ENCODE data around the gene H3-3A.

The H3-3A gene

DNA sequence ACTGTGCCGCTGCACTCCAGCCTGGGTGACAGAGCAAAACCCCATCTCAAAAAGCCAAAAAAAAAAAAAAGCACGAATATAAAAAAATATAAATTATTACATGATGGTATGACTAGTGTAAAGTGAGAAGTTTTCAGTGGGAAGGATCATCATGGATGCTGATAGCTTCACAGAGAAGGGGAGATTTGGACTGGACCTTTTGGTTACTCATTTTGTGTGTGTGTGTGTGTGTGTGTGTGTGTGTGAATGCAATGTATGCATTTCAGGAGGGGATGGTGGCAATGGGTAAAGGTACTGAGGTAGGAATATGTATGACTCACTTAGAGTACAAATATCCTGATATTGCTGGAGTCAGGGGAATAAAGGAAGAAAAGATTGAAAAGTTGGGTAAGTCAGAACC, 40.7 kb upstream of the H3-3A start:
- TF ChIP-seq SIN3A (IDR thresholded peaks at IDR 0.05; ENCODE audit: borderline replicate concordance, insufficient read depth, low read length) (no peak), TAF1 (IDR thresholded peaks at IDR 0.05; ENCODE audit: borderline replicate concordance, insufficient read depth, low read length) (no peak), FOXP2 (optimal IDR thresholded peaks at IDR 0.05; ENCODE audit: borderline replicate concordance, extremely low read depth, extremely low read length, insufficient read depth) (no peak), POLR2AphosphoS5 (IDR thresholded peaks at IDR 0.05; ENCODE audit: low read depth, low read length) (no peak)
- TF ChIP-seq, protein P1, sequence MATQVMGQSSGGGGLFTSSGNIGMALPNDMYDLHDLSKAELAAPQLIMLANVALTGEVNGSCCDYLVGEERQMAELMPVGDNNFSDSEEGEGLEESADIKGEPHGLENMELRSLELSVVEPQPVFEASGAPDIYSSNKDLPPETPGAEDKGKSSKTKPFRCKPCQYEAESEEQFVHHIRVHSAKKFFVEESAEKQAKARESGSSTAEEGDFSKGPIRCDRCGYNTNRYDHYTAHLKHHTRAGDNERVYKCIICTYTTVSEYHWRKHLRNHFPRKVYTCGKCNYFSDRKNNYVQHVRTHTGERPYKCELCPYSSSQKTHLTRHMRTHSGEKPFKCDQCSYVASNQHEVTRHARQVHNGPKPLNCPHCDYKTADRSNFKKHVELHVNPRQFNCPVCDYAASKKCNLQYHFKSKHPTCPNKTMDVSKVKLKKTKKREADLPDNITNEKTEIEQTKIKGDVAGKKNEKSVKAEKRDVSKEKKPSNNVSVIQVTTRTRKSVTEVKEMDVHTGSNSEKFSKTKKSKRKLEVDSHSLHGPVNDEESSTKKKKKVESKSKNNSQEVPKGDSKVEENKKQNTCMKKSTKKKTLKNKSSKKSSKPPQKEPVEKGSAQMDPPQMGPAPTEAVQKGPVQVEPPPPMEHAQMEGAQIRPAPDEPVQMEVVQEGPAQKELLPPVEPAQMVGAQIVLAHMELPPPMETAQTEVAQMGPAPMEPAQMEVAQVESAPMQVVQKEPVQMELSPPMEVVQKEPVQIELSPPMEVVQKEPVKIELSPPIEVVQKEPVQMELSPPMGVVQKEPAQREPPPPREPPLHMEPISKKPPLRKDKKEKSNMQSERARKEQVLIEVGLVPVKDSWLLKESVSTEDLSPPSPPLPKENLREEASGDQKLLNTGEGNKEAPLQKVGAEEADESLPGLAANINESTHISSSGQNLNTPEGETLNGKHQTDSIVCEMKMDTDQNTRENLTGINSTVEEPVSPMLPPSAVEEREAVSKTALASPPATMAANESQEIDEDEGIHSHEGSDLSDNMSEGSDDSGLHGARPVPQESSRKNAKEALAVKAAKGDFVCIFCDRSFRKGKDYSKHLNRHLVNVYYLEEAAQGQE (IDR thresholded peaks at IDR 0.05; ENCODE audit: insufficient read depth in 1 of 2, low read depth in 2 of 2, low read length in 2 of 2) = no peak

GRCh38 chr1:226023735-226024134, 38.8 kb upstream of the H3-3A start:
- TF ChIP-seq SIN3A (IDR thresholded peaks at IDR 0.05; ENCODE audit: borderline replicate concordance, insufficient read depth, low read length) (no peak), POLR2AphosphoS5 (IDR thresholded peaks at IDR 0.05; ENCODE audit: low read depth, low read length) (no peak)
- TF ChIP-seq, protein P1 (IDR thresholded peaks at IDR 0.05; ENCODE audit: insufficient read depth in 1 of 2, low read depth in 2 of 2, low read length in 2 of 2) = no peak

DNA sequence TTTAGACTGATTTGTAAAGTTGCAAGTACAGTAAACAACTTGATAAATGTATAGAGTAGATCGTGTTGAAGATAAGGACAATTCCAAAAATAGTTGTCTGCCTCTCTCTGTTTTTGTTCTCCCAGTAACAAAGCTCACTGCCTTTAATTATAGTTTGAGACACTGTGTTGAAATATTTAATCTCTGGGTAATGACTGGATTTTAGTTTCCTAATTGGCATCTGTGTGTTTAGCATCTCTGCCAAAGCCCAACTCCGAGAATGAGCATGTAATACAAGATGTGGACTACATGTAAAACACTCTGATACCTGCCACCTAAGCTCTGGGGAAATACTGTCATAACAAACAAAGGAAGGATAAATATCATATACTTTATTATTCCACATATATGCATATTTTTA, 35.7 kb upstream of the H3-3A start:
- TF ChIP-seq TAF1 (IDR thresholded peaks at IDR 0.05; ENCODE audit: borderline replicate concordance, insufficient read depth, low read length) = no peak
- TF ChIP-seq, protein P1 (IDR thresholded peaks at IDR 0.05; ENCODE audit: insufficient read depth in 1 of 2, low read depth in 2 of 2, low read length in 2 of 2) = no peak
- TF ChIP-seq SIN3A (IDR thresholded peaks at IDR 0.05; ENCODE audit: borderline replicate concordance, insufficient read depth, low read length) = no peak
- TF ChIP-seq FOXP2 (optimal IDR thresholded peaks at IDR 0.05; ENCODE audit: borderline replicate concordance, extremely low read depth, extremely low read length, insufficient read depth) = no peak
- no peak for TF ChIP-seq POLR2AphosphoS5 (IDR thresholded peaks at IDR 0.05; ENCODE audit: low read depth, low read length)

DNA sequence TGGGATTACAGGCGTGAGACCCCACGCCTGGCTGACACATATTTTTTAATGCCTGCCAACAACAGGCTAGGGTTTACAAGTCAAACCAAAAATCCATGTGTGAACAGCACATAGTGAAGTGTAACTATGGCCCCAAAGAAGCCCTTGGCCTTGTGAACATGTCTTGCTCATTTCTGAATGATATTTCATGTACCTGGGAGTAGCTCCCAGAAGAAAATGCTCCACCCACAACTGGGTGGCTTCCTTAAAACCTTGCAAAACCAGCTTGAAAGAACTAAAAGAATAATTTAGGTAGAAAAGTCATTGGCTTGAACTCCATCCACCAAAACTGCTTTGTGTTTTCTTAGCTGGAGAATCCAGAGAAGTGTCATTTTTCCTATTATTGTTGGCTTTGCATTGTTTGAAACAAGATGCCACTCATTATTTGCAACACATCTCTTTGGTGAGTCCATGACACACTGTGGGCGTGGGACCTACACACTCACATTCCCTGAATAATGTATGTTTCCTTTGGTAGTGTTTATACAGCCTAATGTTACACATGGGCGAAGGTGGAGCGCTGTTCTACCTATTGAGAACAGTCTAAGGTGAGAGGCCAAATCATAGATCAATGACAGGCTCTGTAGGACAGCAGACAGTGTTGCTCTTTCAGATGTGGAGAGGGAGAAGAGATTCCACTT, 34.8 kb upstream of the H3-3A start:
- no peak for TF ChIP-seq TAF1 (IDR thresholded peaks at IDR 0.05; ENCODE audit: borderline replicate concordance, insufficient read depth, low read length)
- no peak for TF ChIP-seq SIN3A (IDR thresholded peaks at IDR 0.05; ENCODE audit: borderline replicate concordance, insufficient read depth, low read length)
- no peak for TF ChIP-seq POLR2AphosphoS5 (IDR thresholded peaks at IDR 0.05; ENCODE audit: low read depth, low read length)
- TF ChIP-seq, protein P1 (IDR thresholded peaks at IDR 0.05; ENCODE audit: insufficient read depth in 1 of 2, low read depth in 2 of 2, low read length in 2 of 2) = no peak
- TF ChIP-seq FOXP2 (optimal IDR thresholded peaks at IDR 0.05; ENCODE audit: borderline replicate concordance, extremely low read depth, extremely low read length, insufficient read depth) = no peak

- no peak for TF ChIP-seq SIN3A (IDR thresholded peaks at IDR 0.05; ENCODE audit: borderline replicate concordance, insufficient read depth, low read length)
These were observed 33.4 kb upstream of the H3-3A start for GRCh38 chr1:226029093-226029496.

All from PFSK-1 (cell line).